GM12801 (cell line): ENCODE results near the gene ZNF672.

Experiments used
- CTCF ChIP-seq: IDR thresholded peaks from one replicate; pipeline ENCODE4 v1.5.1; 2011; ENCODE audit warnings: control low read depth; ENCODE audit not compliant: insufficient read length; ENCODE audit errors: extremely low read depth

Gene ZNF672

GRCh38 chr1:248816042-248816851 is 21.8 kb upstream of the ZNF672 start:
- TF ChIP-seq CTCF, result no peak

GRCh38 chr1:248817065-248817464 is 21.0 kb upstream of the ZNF672 start:
- no peak for TF ChIP-seq CTCF

- TF ChIP-seq CTCF, result no peak
These were observed 19.3 kb upstream of the ZNF672 start for GRCh38 chr1:248818505-248819374.

- TF ChIP-seq CTCF, result no peak
These were observed 17.9 kb upstream of the ZNF672 start for GRCh38 chr1:248820041-248820585.

- no peak for TF ChIP-seq CTCF
These were observed 16.9 kb upstream of the ZNF672 start for GRCh38 chr1:248821101-248821500.

GRCh38 chr1:248821641-248822040 is 16.4 kb upstream of the ZNF672 start:
- no peak for TF ChIP-seq CTCF

GRCh38 chr1:248822148-248823032 is 15.6 kb upstream of the ZNF672 start:
- no peak for TF ChIP-seq CTCF
